ENCODE data around the gene PLCL2.

PLCL2 gene

DNA sequence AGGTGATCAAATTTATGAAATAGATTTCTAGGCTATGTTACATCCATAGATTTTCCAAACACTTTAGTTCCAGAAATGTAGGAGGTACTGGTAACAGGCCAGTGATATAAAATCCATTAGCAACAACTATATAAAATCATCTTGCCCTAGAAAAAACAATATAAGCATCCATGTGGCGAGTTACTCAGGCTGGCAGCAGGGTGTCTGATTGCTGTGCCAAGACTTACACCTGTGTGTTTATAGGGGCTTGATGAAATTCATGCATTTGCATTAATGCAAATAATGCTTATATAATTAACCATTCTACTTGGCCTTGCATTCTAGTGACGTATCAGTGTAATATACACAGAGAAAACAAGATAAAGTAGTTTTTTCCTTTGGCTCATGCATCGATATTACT is 153.4 kb downstream of the PLCL2 start:
- peaks cover 5% of the 10 kb centered on the region; the same call in 1 of the 2 replicates for H3K79me2 ChIP-seq (ENCODE audit: low read length)
- H3K4me2 ChIP-seq (ENCODE audit: low read depth, low read length), result no peak overlapping the region
- TF ChIP-seq EZH2phosphoT487 (IDR thresholded peaks at IDR 0.05; ENCODE audit: low read length) (no peak), EZH2 (optimal IDR thresholded peaks at IDR 0.05; ENCODE audit: low read depth, low read length) (no peak)
- TF ChIP-seq, protein P1, sequence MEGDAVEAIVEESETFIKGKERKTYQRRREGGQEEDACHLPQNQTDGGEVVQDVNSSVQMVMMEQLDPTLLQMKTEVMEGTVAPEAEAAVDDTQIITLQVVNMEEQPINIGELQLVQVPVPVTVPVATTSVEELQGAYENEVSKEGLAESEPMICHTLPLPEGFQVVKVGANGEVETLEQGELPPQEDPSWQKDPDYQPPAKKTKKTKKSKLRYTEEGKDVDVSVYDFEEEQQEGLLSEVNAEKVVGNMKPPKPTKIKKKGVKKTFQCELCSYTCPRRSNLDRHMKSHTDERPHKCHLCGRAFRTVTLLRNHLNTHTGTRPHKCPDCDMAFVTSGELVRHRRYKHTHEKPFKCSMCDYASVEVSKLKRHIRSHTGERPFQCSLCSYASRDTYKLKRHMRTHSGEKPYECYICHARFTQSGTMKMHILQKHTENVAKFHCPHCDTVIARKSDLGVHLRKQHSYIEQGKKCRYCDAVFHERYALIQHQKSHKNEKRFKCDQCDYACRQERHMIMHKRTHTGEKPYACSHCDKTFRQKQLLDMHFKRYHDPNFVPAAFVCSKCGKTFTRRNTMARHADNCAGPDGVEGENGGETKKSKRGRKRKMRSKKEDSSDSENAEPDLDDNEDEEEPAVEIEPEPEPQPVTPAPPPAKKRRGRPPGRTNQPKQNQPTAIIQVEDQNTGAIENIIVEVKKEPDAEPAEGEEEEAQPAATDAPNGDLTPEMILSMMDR (IDR thresholded peaks at IDR 0.05; ENCODE audit: low read length), result no peak
- H3K4me3 ChIP-seq (ENCODE audit: low read length), result no peak overlapping the region
- H3K9ac ChIP-seq (ENCODE audit: low read length), result no peak overlapping the region
- no peaks in the 10 kb centered on the region for H4K20me1 ChIP-seq (ENCODE audit: insufficient read depth, low read length)
- H3K9me2 ChIP-seq (replicated peaks; ENCODE audit: insufficient read depth, low read length), result no peaks in the 10 kb centered on the region
- no peaks in the 10 kb centered on the region for H3K27me3 ChIP-seq (replicated peaks; ENCODE audit: insufficient read depth, low read length)
- no peak overlapping the region for H2AFZ ChIP-seq (ENCODE audit: low read length)
- no peak overlapping the region for H3K27ac ChIP-seq (ENCODE audit: low read length)
- no peak for DNase-seq
- H3F3A ChIP-seq (ENCODE audit: insufficient read depth, low read length), result no peaks in the 10 kb centered on the region
- H3K36me3 ChIP-seq (replicated peaks; ENCODE audit: insufficient read depth, low read length), result no peaks in the 10 kb centered on the region
- 0 out of 2 replicates have a peak, but pooled peaks cover 5% of the 10 kb centered on the region for H3K4me1 ChIP-seq (ENCODE audit: low read length)
- H3K9me3 ChIP-seq (replicated peaks; ENCODE audit: insufficient read depth, low read length), result no peaks in the 10 kb centered on the region

DNA sequence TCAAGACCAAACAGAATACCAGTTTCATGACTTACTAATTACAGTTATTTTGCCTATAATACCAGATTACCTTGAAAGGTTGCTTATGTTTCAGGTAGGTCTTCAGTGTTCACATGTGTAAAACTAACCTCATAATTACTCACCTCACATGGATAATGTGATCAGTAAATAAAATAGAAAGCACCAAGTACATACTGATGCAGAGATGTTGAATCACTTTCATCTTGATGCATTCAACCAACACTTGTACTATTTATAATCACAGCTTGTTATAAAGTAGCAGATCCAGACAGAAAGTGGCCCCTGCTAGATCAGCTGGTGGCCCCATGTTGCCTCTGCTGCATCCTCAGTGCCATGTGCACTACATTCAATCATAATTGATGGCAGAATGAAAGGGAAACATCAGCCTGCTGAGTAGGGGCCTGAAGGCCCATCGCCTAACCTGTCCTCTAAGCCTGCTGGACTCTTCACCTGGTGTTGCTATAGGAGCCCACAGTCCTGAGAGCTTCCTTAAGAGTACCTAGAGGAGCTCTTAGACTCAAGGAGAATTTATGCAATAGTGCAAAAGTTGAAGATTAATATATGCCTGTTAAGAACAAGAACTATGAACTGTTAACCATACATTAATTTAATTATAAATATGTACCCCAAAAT is 154.3 kb downstream of the PLCL2 start:
- H3K9me2 ChIP-seq (replicated peaks; ENCODE audit: insufficient read depth, low read length), result no peaks in the 10 kb centered on the region
- no peak overlapping the region for H3K9ac ChIP-seq (ENCODE audit: low read length)
- no peaks in the 10 kb centered on the region for H3K36me3 ChIP-seq (replicated peaks; ENCODE audit: insufficient read depth, low read length)
- H3K9me3 ChIP-seq (replicated peaks; ENCODE audit: insufficient read depth, low read length), result no peaks in the 10 kb centered on the region
- H3K4me3 ChIP-seq (ENCODE audit: low read length), result no peak overlapping the region
- no peaks in the 10 kb centered on the region for H4K20me1 ChIP-seq (ENCODE audit: insufficient read depth, low read length)
- no peak overlapping the region for H3K27ac ChIP-seq (ENCODE audit: low read length)
- H3K4me1 ChIP-seq (ENCODE audit: low read length), result 0 out of 2 replicates have a peak, but pooled peaks cover 5% of the 10 kb centered on the region
- H3K27me3 ChIP-seq (replicated peaks; ENCODE audit: insufficient read depth, low read length), result no peaks in the 10 kb centered on the region
- no peaks in the 10 kb centered on the region for H3F3A ChIP-seq (ENCODE audit: insufficient read depth, low read length)
- DNase-seq, result no peak
- H2AFZ ChIP-seq (ENCODE audit: low read length), result no peak overlapping the region
- TF ChIP-seq EZH2phosphoT487 (IDR thresholded peaks at IDR 0.05; ENCODE audit: low read length) (no peak), EZH2 (optimal IDR thresholded peaks at IDR 0.05; ENCODE audit: low read depth, low read length) (no peak)
- TF ChIP-seq, protein P1 (IDR thresholded peaks at IDR 0.05; ENCODE audit: low read length), result no peak
- peaks cover 5% of the 10 kb centered on the region; the same call in 1 of the 2 replicates for H3K79me2 ChIP-seq (ENCODE audit: low read length)
- no peak overlapping the region for H3K4me2 ChIP-seq (ENCODE audit: low read depth, low read length)

DNA sequence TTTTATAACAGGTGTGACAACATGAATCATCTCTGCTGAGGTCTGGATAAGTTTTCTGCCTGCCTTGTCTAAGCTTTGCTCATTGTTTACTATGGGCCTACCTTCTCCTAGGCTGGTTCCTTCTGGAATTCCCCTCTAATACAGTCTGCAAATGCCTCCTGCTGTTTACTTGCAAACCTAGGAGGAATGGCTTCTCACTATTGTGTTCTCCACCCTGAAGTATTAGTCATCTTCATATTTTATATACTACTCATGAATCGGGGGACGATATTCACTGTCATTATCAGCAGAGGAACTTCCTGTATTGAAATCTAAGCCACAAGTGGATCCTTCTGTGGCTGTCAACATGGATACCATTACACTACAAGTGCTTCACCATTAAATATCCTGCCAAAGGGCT is 154.8 kb downstream of the PLCL2 start:
- Histone ChIP-seq H3K27me3 (replicated peaks; ENCODE audit: insufficient read depth, low read length) (no peaks in the 10 kb centered on the region), H3K36me3 (replicated peaks; ENCODE audit: insufficient read depth, low read length) (no peaks in the 10 kb centered on the region)

More for the DNA sequence above, 154.8 kb downstream of the PLCL2 start:
- no peak for TF ChIP-seq EZH2phosphoT487 (IDR thresholded peaks at IDR 0.05; ENCODE audit: low read length)
- no peak overlapping the region for H3K9ac ChIP-seq (ENCODE audit: low read length)
- H3F3A ChIP-seq (ENCODE audit: insufficient read depth, low read length), result no peaks in the 10 kb centered on the region
- H3K9me3 ChIP-seq (replicated peaks; ENCODE audit: insufficient read depth, low read length), result no peaks in the 10 kb centered on the region
- H3K79me2 ChIP-seq (ENCODE audit: low read length), result peaks cover 5% of the 10 kb centered on the region; the same call in 1 of the 2 replicates
- no peak overlapping the region for H3K27ac ChIP-seq (ENCODE audit: low read length)
- no peak overlapping the region for H2AFZ ChIP-seq (ENCODE audit: low read length)
- no peak for DNase-seq
- no peak overlapping the region for H3K4me2 ChIP-seq (ENCODE audit: low read depth, low read length)
- 0 out of 2 replicates have a peak, but pooled peaks cover 5% of the 10 kb centered on the region for H3K4me1 ChIP-seq (ENCODE audit: low read length)
- no peaks in the 10 kb centered on the region for H4K20me1 ChIP-seq (ENCODE audit: insufficient read depth, low read length)
- no peak overlapping the region for H3K4me3 ChIP-seq (ENCODE audit: low read length)
- no peaks in the 10 kb centered on the region for H3K9me2 ChIP-seq (replicated peaks; ENCODE audit: insufficient read depth, low read length)
